GM19043 (cell line): ENCODE data around the gene RUVBL2.

Source experiments
- ATAC-seq: cut with Tn5 transposase; IDR thresholded peaks from one replicate; pipeline ENCODE4 v1.9.1; 2021; ENCODE audit warnings: low read depth; ENCODE audit not compliant: unreplicated experiment

The RUVBL2 gene

GRCh38 chr19:48987323-48987722, 6.4 kb upstream of the RUVBL2 start:
- no peak for ATAC-seq

GRCh38 chr19:48988286-48988685, 5.4 kb upstream of the RUVBL2 start:
- ATAC-seq, result no peak

GRCh38 chr19:48988860-48989259, 4.8 kb upstream of the RUVBL2 start:
- ATAC-seq, result no peak

GRCh38 chr19:48989701-48990291, 3.9 kb upstream of the RUVBL2 start:
- ATAC-seq, result no peak

GRCh38 chr19:48990400-48990799, 3.3 kb upstream of the RUVBL2 start:
- ATAC-seq, result no peak

- no peak for ATAC-seq
These were observed 2.6 kb upstream of the RUVBL2 start for GRCh38 chr19:48991011-48991609.

GRCh38 chr19:48991873-48992580, 1.7 kb upstream of the RUVBL2 start:
- no peak for ATAC-seq

- ATAC-seq, result no peak
These were observed 1.0 kb upstream of the RUVBL2 start for GRCh38 chr19:48992581-48993174.

- ATAC-seq, result no peak
These were observed 324 bp downstream of the RUVBL2 start for GRCh38 chr19:48994035-48994386.

GRCh38 chr19:48997972-48998371, 4.3 kb downstream of the RUVBL2 start:
- ATAC-seq, result no peak

GRCh38 chr19:48999481-49000325, 6.0 kb downstream of the RUVBL2 start:
- no peak for ATAC-seq

- ATAC-seq, result no peak
These were observed 10.4 kb downstream of the RUVBL2 start for GRCh38 chr19:49004133-49004532.

GRCh38 chr19:49004964-49005614, 11.4 kb downstream of the RUVBL2 start:
- ATAC-seq, result no peak

GRCh38 chr19:49006905-49007304, 13.2 kb downstream of the RUVBL2 start:
- no peak for ATAC-seq

- ATAC-seq, result no peak
These were observed 16.1 kb downstream of the RUVBL2 start for GRCh38 chr19:49009828-49010227.

GRCh38 chr19:49010453-49010852, 16.8 kb downstream of the RUVBL2 start:
- ATAC-seq, result no peak

GRCh38 chr19:49011194-49011593, 17.5 kb downstream of the RUVBL2 start:
- no peak for ATAC-seq

- no peak for ATAC-seq
These were observed 20.6 kb downstream of the RUVBL2 start for GRCh38 chr19:49014123-49014869.

- ATAC-seq, result no peak
These were observed 21.2 kb downstream of the RUVBL2 start for GRCh38 chr19:49014870-49015255.
